BE2C (cell line): ENCODE data around the gene ADAM33.

Experiments used
- DNase-seq: peaks from one replicate; pipeline ENCODE4 v3.0.0-alpha.2; 2020
- H3K27me3 ChIP-seq: fragments of 250-450 bp; sonication (Bioruptor Pico); 2 replicates; pipeline ENCODE4 v1.5.1; 2020; ENCODE audit warnings: mild to moderate bottlenecking
- H3K36me3 ChIP-seq: fragments of 250-450 bp; sonication (Bioruptor Pico); 2 replicates; pipeline ENCODE4 v1.5.1; 2020; ENCODE audit warnings: mild to moderate bottlenecking
- H3K4me1 ChIP-seq: fragments of 250-450 bp; sonication (Bioruptor Pico); 2 replicates; pipeline ENCODE4 v1.5.1; 2020
- H3K4me3 ChIP-seq: 2 replicates; pipeline ENCODE4 v1.5.1; 2011; ENCODE audit warnings: low read depth, low read length
- H3K9me3 ChIP-seq: fragments of 250-450 bp; sonication (Bioruptor Pico); 2 replicates; pipeline ENCODE4 v1.5.1; 2020
- TF ChIP-seq, protein P1 (sequence below): IDR thresholded peaks from 2 replicates; pipeline ENCODE4 v1.5.1; 2012; ENCODE audit warnings: mild to moderate bottlenecking, low read depth, low read length

ADAM33 gene

DNA sequence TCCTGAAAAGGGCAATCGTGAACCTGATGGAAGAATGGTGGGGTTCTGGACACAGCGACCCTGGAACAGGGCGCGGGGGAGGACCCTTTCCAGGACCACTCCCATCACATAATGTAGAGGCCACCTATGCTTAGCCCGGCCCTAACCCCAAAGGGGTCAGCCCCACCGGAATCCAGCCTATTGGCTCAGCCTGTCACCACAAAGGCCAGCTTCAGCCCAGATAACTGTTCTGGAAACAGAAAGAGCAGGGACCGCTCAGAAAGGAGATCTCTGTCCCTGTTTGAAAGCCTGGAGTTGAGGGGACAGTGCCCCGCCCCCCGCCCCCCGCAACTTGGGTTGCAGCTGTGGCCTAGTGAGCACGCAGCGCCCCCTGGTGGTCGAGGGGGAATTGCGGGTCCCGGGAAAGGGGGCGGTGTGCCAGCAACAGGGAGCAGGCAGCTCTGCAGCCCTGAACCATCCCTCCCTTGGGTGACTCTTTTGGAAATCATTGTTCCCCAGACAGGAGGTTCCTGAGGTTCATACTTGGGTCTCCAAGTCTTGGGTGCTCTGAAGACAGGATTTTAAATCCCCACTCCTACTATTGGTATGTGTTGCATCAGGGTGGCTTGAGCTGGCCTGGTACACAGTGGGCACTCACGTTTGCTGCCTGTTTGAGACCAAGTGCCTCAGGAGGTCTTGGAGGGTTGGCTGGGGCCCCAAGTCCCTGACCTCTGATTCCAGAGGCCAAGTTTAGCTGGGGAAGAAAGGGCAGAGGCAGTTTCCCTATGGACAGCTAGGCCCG is 29.1 kb upstream of the ADAM33 start:
- peak; percentile 80 for DNase-seq
- TF ChIP-seq, protein P1, sequence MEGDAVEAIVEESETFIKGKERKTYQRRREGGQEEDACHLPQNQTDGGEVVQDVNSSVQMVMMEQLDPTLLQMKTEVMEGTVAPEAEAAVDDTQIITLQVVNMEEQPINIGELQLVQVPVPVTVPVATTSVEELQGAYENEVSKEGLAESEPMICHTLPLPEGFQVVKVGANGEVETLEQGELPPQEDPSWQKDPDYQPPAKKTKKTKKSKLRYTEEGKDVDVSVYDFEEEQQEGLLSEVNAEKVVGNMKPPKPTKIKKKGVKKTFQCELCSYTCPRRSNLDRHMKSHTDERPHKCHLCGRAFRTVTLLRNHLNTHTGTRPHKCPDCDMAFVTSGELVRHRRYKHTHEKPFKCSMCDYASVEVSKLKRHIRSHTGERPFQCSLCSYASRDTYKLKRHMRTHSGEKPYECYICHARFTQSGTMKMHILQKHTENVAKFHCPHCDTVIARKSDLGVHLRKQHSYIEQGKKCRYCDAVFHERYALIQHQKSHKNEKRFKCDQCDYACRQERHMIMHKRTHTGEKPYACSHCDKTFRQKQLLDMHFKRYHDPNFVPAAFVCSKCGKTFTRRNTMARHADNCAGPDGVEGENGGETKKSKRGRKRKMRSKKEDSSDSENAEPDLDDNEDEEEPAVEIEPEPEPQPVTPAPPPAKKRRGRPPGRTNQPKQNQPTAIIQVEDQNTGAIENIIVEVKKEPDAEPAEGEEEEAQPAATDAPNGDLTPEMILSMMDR, result peak; percentile 86
- H3K4me3 ChIP-seq, result no peak overlapping the region
- H3K4me1 ChIP-seq, result no peaks in the 10 kb centered on the region
- no peaks in the 10 kb centered on the region for H3K9me3 ChIP-seq
- no peaks in the 10 kb centered on the region for H3K27me3 ChIP-seq
- no peaks in the 10 kb centered on the region for H3K36me3 ChIP-seq

DNA sequence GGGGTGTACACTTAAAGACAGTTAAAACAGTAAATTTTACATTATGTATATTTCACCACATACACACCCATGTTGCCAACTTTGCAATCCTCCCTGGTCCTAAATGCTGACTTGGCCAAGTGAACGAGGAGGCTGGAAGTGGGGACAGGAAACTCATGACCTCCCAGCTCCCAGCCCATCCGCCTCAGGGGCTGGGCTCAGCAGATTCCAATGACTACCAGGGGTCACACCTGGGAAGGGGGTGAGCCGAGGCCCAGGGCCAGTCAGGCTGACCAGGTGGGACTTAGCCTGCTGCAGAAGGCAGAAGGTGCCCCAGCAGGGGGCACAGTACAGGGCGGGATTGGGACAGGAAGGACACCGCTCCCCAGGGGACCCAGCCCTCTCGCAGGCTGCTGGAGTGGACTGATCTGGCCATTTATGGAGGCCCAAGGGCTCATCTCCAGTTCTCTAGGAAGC is 28.2 kb upstream of the ADAM33 start:
- no peaks in the 10 kb centered on the region for H3K27me3 ChIP-seq
- no peaks in the 10 kb centered on the region for H3K9me3 ChIP-seq
- DNase-seq, result no peak
- TF ChIP-seq, protein P1, result peak; percentile 29
- H3K36me3 ChIP-seq, result no peaks in the 10 kb centered on the region
- no peak overlapping the region for H3K4me3 ChIP-seq
- no peaks in the 10 kb centered on the region for H3K4me1 ChIP-seq

- H3K4me1 ChIP-seq, result no peaks in the 10 kb centered on the region
- H3K9me3 ChIP-seq, result no peaks in the 10 kb centered on the region
- H3K27me3 ChIP-seq, result no peaks in the 10 kb centered on the region
- TF ChIP-seq, protein P1, result no peak
- no peak for DNase-seq
- H3K4me3 ChIP-seq, result no peak overlapping the region
- no peaks in the 10 kb centered on the region for H3K36me3 ChIP-seq
Measured at GRCh38 chr20:3707508-3707899, 25.7 kb upstream of the ADAM33 start.

DNA sequence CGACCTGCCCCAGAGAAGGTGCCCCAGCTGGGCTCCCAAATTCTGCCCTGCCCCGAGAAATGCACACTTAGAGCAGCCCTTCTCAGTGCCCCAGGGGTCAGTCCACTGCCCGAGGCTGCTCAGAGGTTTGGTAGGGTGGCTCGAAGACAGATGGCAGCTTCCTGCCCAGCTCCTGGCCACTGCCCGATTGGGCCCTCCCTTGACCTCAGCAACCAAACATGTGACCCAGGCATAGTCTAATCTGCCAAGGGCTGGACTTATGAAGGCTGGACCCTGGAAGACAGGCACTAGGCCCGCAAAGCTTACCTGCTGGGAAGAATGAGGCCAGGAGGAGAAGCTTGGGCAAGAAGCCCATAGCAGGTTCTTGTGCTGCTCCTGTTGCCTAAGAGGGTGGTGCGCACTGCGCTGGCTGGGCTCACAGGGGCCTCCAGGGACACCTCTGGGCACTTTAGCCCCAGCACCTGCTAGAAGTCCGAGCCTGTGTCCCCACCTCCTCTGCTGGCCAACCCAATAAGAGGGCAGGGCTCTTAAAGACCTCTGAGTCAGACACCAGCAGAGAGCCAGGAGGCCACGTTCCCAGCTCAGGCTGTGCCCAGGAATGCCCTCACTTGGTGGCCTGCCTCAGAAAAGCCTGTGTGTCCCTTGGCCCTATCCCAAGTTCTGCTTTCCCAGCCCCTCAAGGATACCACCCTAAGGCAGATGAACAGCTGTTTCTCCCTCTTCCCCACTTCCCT is 25.1 kb upstream of the ADAM33 start:
- Histone ChIP-seq H3K27me3 (no peaks in the 10 kb centered on the region), H3K4me1 (no peaks in the 10 kb centered on the region), H3K9me3 (no peaks in the 10 kb centered on the region), H3K4me3 (no peak overlapping the region), H3K36me3 (no peaks in the 10 kb centered on the region)
- TF ChIP-seq, protein P1, result no peak
- DNase-seq, result no peak

- no peaks in the 10 kb centered on the region for H3K9me3 ChIP-seq
- H3K27me3 ChIP-seq, result no peaks in the 10 kb centered on the region
- H3K36me3 ChIP-seq, result no peaks in the 10 kb centered on the region
- no peaks in the 10 kb centered on the region for H3K4me1 ChIP-seq
- no peak for DNase-seq
- no peak overlapping the region for H3K4me3 ChIP-seq
- TF ChIP-seq, protein P1, result no peak
Measured at GRCh38 chr20:3705970-3706739, 24.3 kb upstream of the ADAM33 start.
